Measurements from ENCODE around the gene AKR1B1. TPM values are rescaled to one million over a fixed set of nuclear protein-coding genes. Genes with fewer than 3 reads are reported as not detected.

AKR1B1 gene
- total and polyA plus RNA-seq, 2 of the 13 experiments (the other 11 are each of a cell fraction or from before 2014, with no cell fraction given), result 89.9 to 133 TPM

DNA sequence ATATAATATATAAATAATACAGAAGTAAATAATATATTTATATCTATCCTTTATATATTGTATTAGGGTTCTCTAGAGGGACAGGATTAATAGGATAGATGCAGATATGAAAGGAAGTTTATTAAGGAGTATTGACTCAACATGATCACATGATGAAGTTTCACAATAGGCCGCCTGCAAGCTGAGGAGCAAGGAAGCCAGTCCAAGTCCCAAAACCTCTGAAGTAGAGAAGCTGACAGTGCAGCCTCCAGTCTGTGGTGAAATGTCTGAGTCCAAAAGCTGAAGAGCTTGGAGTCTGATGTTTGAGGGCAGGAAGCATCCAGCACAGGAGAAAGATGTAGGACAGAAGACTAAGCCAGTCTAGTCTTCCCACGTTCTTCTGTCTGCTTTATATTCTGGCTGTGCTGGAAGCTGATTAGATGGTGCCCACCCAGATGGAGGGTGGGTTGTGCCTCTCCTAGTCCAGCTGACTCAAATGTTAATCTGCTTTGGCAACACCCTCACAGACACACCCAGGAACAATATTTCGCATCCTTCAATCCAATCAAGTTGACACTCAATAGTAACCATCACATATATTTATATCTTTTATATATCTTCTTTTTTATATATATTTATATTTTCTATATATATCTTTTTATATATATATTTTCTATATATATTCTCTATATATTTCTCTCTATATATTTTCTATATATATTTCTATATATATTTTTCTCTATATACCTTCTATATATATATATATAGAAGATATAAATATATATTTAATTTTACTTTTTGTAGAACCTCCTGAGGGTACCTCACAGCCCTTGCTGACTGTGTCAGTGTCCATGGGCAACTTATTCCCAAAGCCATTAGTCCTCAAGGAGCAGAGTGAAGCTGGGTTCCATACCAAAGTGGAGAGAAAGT, 43.8 kb upstream of the AKR1B1 start (continued):
- TF ChIP-seq NFAT5 (CRISPR knock-in tag; IDR thresholded peaks at IDR 0.05) (no peak), PAX8 (CRISPR knock-in tag; IDR thresholded peaks at IDR 0.05; ENCODE audit: borderline replicate concordance) (no peak), MXD1 (CRISPR knock-in tag; IDR thresholded peaks at IDR 0.05) (no peak)

DNA sequence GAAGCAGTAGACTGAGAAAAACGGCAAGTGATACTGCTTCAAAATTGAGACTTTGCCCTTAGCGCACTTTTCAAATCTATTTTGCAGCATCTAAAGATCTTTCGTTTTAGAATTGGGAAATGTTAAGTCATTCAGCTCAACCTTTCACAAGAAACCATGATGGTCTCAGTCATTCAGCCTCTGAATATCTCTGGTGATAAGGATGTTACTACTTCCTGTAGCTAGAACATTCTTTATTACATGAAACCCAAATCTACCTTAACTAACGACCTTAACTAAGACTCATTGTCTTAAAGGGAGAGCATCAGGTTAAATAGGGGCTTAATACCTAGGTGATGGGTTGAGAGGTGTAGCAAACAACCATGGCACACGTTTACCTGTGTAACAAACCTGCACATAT, 42.1 kb upstream of the AKR1B1 start:
- H3K9me3 ChIP-seq (ENCODE audit: low read length), result no peaks in the 10 kb centered on the region
- POLR2A ChIA-PET, result no interaction called here
- H3K4me1 ChIP-seq (ENCODE audit: insufficient read depth, low read length), result no peaks in the 10 kb centered on the region
- H3K27ac ChIP-seq (ENCODE audit: extremely low read length, insufficient read depth, low read length), result no peak overlapping the region
- H2AFZ ChIP-seq (ENCODE audit: low read length), result no peak overlapping the region
- no peak overlapping the region for H3K4me3 ChIP-seq (replicated peaks in 1 of 3; ENCODE audit: insufficient read depth in 1 of 3, low read depth in 2 of 3, low read length in 3 of 3)
- no peaks in the 10 kb centered on the region for H4K20me1 ChIP-seq (ENCODE audit: insufficient read depth, low read length)
- 0% methylated on average over 5 of the region's 5 CpGs for WGBS (ENCODE audit: low lambda C conversion rate)
- CTCF ChIA-PET (ENCODE audit: low intra/inter-chr PET ratio, low total read pairs), result no interaction called here
- intact Hi-C loops (cut with micrococcal nuclease; ENCODE audit: unreplicated experiment) (no loop called here), in situ Hi-C loops (cut with HindIII; ENCODE audit: extremely low pct_ligation_motif_present, low pct_unique_long_range_greater_than_20kb) (no loop called here)
- FAIRE-seq (no peak), ATAC-seq (no peak), DNase-seq (ENCODE audit: low spot score) (no peak)
- H3K27me3 ChIP-seq (ENCODE audit: control insufficient read depth in 1 of 2, insufficient read depth in 2 of 2, low read length in 2 of 2), result 0 out of 5 replicates have a peak, but pooled peaks cover 0 to 4% of the 10 kb centered on the region in 2 experiments
- no peaks in the 10 kb centered on the region for H3K36me3 ChIP-seq (replicated peaks in 1 of 2; ENCODE audit: control insufficient read depth in 1 of 2, insufficient read depth in 2 of 2, low read length in 2 of 2)
- no peaks in the 10 kb centered on the region for H3K79me2 ChIP-seq (ENCODE audit: insufficient read depth, low read length)
- no TSS peak for BruUV-seq (replicated peaks)
- no peak overlapping the region for H3K4me2 ChIP-seq (ENCODE audit: low read depth, low read length)
- H3K9ac ChIP-seq (ENCODE audit: insufficient read depth, low read depth, low read length), result no peak overlapping the region
- TF ChIP-seq GABPA (IDR thresholded peaks at IDR 0.05; ENCODE audit: low read depth, low read length) (no peak), GABPA (CRISPR knock-in tag; IDR thresholded peaks at IDR 0.05; ENCODE audit: low read depth) (no peak), STAT5B (CRISPR knock-in tag; IDR thresholded peaks at IDR 0.05) (no peak), HNRNPH1 (optimal IDR thresholded peaks at IDR 0.05; ENCODE audit: low read depth, low read length) (no peak), ZBTB21 (CRISPR knock-in tag; IDR thresholded peaks at IDR 0.05) (no peak), PAX8 (CRISPR knock-in tag; IDR thresholded peaks at IDR 0.05; ENCODE audit: borderline replicate concordance) (no peak), E2F2 (CRISPR knock-in tag; IDR thresholded peaks at IDR 0.05; ENCODE audit: borderline replicate concordance) (no peak), MATR3 (CRISPR knock-in tag; IDR thresholded peaks at IDR 0.05) (no peak), AGO2 (optimal IDR thresholded peaks at IDR 0.05; ENCODE audit: low read depth, low read length) (no peak), AGO1 (IDR thresholded peaks at IDR 0.05; ENCODE audit: low read depth, low read length, poor library complexity, severe bottlenecking) (no peak), ZNF570 (CRISPR knock-in tag; IDR thresholded peaks at IDR 0.05; ENCODE audit: borderline replicate concordance) (no peak), NFIB (CRISPR knock-in tag; IDR thresholded peaks at IDR 0.05; ENCODE audit: borderline replicate concordance) (no peak), SRSF4 (IDR thresholded peaks at IDR 0.05; ENCODE audit: low read depth, low read length, poor library complexity, severe bottlenecking) (no peak), ZFX (CRISPR knock-in tag; IDR thresholded peaks at IDR 0.05; ENCODE audit: low read depth) (no peak)

All from HepG2 (cell line).